ENCODE results near the gene IGHMBP2. TPM values are rescaled to one million over a fixed set of nuclear protein-coding genes. Genes with fewer than 3 reads are reported as not detected.

IGHMBP2 gene
- total RNA-seq, 2 donors from 2014 or later, result 24.7 to 40.8 TPM

DNA sequence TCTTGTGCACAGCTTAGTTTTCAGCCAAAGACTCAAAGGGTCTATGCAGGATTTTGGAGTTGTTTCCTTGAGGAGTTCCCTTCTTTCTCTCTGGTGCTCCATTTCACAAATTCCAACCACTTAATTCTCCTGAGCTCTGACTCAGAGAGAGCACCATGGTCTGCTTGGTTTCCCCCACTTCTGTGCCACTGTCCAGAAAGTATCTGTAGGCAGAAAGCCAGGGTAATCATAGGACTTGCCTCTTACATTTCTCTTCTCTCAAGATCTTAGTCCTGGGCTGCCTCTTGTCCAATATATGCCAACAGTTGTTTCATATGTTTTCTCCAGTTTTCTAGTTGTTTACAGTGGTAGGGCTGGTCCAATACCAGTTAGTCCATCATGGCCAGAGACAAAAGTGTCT lies 83.5 kb downstream of the IGHMBP2 start:
- H3K27me3 ChIP-seq (replicated peaks; ENCODE audit: insufficient read depth), result no peaks in the 10 kb centered on the region
- no peaks in the 10 kb centered on the region for H3K9me3 ChIP-seq
- DNase-seq (ENCODE audit: low spot score) (no peak), ATAC-seq (ENCODE audit: insufficient number of reproducible peaks, low FRiP score, low read depth) (no peak)
- no peaks in the 10 kb centered on the region for H3K36me3 ChIP-seq
- no peak overlapping the region for H3K4me3 ChIP-seq
- TF ChIP-seq, protein P1, sequence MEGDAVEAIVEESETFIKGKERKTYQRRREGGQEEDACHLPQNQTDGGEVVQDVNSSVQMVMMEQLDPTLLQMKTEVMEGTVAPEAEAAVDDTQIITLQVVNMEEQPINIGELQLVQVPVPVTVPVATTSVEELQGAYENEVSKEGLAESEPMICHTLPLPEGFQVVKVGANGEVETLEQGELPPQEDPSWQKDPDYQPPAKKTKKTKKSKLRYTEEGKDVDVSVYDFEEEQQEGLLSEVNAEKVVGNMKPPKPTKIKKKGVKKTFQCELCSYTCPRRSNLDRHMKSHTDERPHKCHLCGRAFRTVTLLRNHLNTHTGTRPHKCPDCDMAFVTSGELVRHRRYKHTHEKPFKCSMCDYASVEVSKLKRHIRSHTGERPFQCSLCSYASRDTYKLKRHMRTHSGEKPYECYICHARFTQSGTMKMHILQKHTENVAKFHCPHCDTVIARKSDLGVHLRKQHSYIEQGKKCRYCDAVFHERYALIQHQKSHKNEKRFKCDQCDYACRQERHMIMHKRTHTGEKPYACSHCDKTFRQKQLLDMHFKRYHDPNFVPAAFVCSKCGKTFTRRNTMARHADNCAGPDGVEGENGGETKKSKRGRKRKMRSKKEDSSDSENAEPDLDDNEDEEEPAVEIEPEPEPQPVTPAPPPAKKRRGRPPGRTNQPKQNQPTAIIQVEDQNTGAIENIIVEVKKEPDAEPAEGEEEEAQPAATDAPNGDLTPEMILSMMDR (IDR thresholded peaks at IDR 0.05), result no peak
- no peak overlapping the region for H3K27ac ChIP-seq
- no peaks in the 10 kb centered on the region for H3K4me1 ChIP-seq (ENCODE audit: control insufficient read depth in 1 of 2, low read depth in 2 of 2)

DNA sequence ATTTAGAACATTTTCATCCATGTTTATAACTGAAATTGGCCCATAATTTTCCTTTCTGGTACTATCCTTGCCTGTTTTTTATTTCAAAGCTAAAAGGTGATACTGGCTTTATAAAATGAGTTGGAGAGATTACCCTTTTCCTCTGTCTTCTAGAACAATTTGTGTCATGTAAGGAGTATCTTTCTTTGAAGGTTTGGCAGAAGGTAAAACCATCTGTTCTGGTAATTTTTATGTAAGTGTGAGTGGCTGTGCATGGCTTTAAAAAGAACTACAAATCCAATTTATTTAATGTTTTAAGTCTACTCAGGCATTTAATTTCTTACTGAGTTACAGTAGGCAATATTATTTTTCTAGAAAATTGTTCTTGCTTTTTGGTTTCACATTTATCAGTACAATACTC lies 84.8 kb downstream of the IGHMBP2 start:
- H3K9me3 ChIP-seq, result no peaks in the 10 kb centered on the region
- no peaks in the 10 kb centered on the region for H3K27me3 ChIP-seq (replicated peaks; ENCODE audit: insufficient read depth)
- DNase-seq (ENCODE audit: low spot score) (no peak), ATAC-seq (ENCODE audit: insufficient number of reproducible peaks, low FRiP score, low read depth) (no peak)
- H3K27ac ChIP-seq, result no peak overlapping the region
- no peak overlapping the region for H3K4me3 ChIP-seq
- no peaks in the 10 kb centered on the region for H3K36me3 ChIP-seq
- H3K4me1 ChIP-seq (ENCODE audit: control insufficient read depth in 1 of 2, low read depth in 2 of 2), result no peaks in the 10 kb centered on the region
- TF ChIP-seq, protein P1 (IDR thresholded peaks at IDR 0.05), result no peak

Other genes starting within 250 kb of the IGHMBP2 start
- not detected for gene GAL, start 219.3 kb upstream of the IGHMBP2 start, total RNA-seq
- 1 to 10 TPM in 1 of 2 donors, not detected in 1; 2.8 TPM for gene TESMIN, start 152.4 kb upstream of the IGHMBP2 start, total RNA-seq
- 10 to 100 TPM; 61.1 to 75.3 TPM for gene CPT1A, start 62.0 kb upstream of the IGHMBP2 start, total RNA-seq
- 10 to 100 TPM; 11.0 to 16.7 TPM for gene MRPL21, start 59 bp upstream of the IGHMBP2 start, total RNA-seq
- 1 to 10 TPM in 1 of 2 donors, not detected in 1; 5.0 TPM for gene MRGPRD, start 77.1 kb downstream of the IGHMBP2 start, total RNA-seq
- gene MRGPRF, start 109.4 kb downstream of the IGHMBP2 start, total RNA-seq, result 100 to 1,000 TPM in 1 of 2 donors, 10 to 100 TPM in 1; 67.5 to 171 TPM
- 10 to 100 TPM; 34.7 to 38.0 TPM for gene TPCN2, start 145.0 kb downstream of the IGHMBP2 start, total RNA-seq

All from thoracic aorta (tissue), 2 donors.